DOHH2 (cell line): ENCODE data around the gene SPOCK1.

Experiments
- H3F3A ChIP-seq: fragments of 200-600 bp; sonication (generic), shearing (Covaris generic); 2 replicates; pipeline ENCODE4 v1.6.0; 2016; ENCODE audit warnings: antibody characterized with exemption, mild to moderate bottlenecking; ENCODE audit not compliant: control insufficient read depth, insufficient read depth
- H3K27ac ChIP-seq: fragments of 200-600 bp; sonication (generic); 2 replicates; pipeline ENCODE4 v1.5.1; 2014; ENCODE audit warnings: low read depth, mild to moderate bottlenecking, low read length, moderate library complexity
- H3K27me3 ChIP-seq: fragments of 200-600 bp; sonication (generic); 2 replicates; pipeline ENCODE4 v1.6.1; 2014; ENCODE audit warnings: mild to moderate bottlenecking, low read length, mixed read lengths; ENCODE audit not compliant: control insufficient read depth
- H3K36me3 ChIP-seq: fragments of 200-600 bp; sonication (generic); 2 replicates; pipeline ENCODE4 v1.6.1; 2014; ENCODE audit warnings: mild to moderate bottlenecking, low read length, moderate library complexity, mixed read lengths; ENCODE audit not compliant: control insufficient read depth
- H3K4me1 ChIP-seq: fragments of 200-600 bp; sonication (generic); 2 replicates; pipeline ENCODE4 v1.6.1; 2014; ENCODE audit warnings: mild to moderate bottlenecking, low read length, mixed read lengths; ENCODE audit not compliant: control insufficient read depth
- H3K4me2 ChIP-seq: fragments of 200-600 bp; sonication (generic); 2 replicates; pipeline ENCODE4 v1.6.0; 2014; ENCODE audit warnings: mild to moderate bottlenecking, low read length, moderate library complexity
- H3K4me3 ChIP-seq: fragments of 200-600 bp; sonication (generic); 2 replicates; pipeline ENCODE4 v1.5.1; 2014; ENCODE audit warnings: mild to moderate bottlenecking, low read length, mixed read lengths
- H3K79me2 ChIP-seq: fragments of 200-600 bp; sonication (generic); 2 replicates; pipeline ENCODE4 v1.6.1; 2014; ENCODE audit warnings: mild to moderate bottlenecking, low read length, mixed read lengths; ENCODE audit not compliant: control insufficient read depth
- H3K9me2 ChIP-seq: fragments of 200-600 bp; sonication (generic); replicated peaks from 2 replicates; pipeline ENCODE4 v1.6.1; 2014; ENCODE audit warnings: mild to moderate bottlenecking, low read length, mixed read lengths; ENCODE audit not compliant: control insufficient read depth
- H3K9me3 ChIP-seq: fragments of 200-600 bp; sonication (generic); 2 replicates; pipeline ENCODE4 v1.6.1; 2014; ENCODE audit warnings: antibody characterized with exemption, low read length, mixed read lengths; ENCODE audit not compliant: control insufficient read depth, insufficient read depth
- H4K20me1 ChIP-seq: fragments of 200-600 bp; sonication (generic); 2 replicates; pipeline ENCODE4 v1.6.0; 2014; ENCODE audit warnings: low read depth, mild to moderate bottlenecking, antibody characterized with exemption, low read length, moderate library complexity; ENCODE audit not compliant: control insufficient read depth, insufficient read depth
- EZH2phosphoT487 ChIP-seq: fragments of 200-600 bp; sonication (generic); IDR thresholded peaks from 2 replicates; pipeline ENCODE4 v1.6.1; 2017; ENCODE audit warnings: borderline replicate concordance, mild to moderate bottlenecking, antibody characterized with exemption, low read length, moderate library complexity, mixed read lengths
- TF ChIP-seq, protein P1 (sequence below): fragments of 200-600 bp; sonication (generic); IDR thresholded peaks from one replicate; pipeline ENCODE4 v1.5.1; 2014; ENCODE audit warnings: antibody characterized with exemption, mild to moderate bottlenecking, low read depth, low read length; ENCODE audit not compliant: poor library complexity, severe bottlenecking

SPOCK1 gene

DNA sequence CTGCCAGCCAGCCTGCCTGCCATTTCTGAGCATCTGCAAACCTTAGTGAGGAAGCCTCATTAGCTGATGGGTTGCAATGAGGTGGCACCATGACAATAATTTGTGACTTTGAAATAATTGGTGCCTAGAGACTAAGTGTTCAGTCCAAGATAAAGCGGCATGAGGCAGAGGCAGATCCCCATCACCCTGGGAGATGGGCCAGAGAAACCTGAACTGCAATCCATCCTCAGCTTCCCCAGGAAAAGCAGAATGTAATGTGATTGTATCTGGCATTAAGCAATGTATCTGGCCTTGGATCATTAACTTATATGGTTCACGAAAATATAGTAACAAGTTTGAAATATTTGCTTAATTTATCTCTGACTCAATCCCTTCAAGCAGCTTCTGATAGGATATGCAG lies 101.0 kb downstream of the SPOCK1 start:
- H3F3A ChIP-seq: no peaks in the 10 kb centered on the region
- no peak for TF ChIP-seq EZH2phosphoT487
- TF ChIP-seq, protein P1, sequence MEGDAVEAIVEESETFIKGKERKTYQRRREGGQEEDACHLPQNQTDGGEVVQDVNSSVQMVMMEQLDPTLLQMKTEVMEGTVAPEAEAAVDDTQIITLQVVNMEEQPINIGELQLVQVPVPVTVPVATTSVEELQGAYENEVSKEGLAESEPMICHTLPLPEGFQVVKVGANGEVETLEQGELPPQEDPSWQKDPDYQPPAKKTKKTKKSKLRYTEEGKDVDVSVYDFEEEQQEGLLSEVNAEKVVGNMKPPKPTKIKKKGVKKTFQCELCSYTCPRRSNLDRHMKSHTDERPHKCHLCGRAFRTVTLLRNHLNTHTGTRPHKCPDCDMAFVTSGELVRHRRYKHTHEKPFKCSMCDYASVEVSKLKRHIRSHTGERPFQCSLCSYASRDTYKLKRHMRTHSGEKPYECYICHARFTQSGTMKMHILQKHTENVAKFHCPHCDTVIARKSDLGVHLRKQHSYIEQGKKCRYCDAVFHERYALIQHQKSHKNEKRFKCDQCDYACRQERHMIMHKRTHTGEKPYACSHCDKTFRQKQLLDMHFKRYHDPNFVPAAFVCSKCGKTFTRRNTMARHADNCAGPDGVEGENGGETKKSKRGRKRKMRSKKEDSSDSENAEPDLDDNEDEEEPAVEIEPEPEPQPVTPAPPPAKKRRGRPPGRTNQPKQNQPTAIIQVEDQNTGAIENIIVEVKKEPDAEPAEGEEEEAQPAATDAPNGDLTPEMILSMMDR: no peak
- no peaks in the 10 kb centered on the region for H4K20me1 ChIP-seq

DNA sequence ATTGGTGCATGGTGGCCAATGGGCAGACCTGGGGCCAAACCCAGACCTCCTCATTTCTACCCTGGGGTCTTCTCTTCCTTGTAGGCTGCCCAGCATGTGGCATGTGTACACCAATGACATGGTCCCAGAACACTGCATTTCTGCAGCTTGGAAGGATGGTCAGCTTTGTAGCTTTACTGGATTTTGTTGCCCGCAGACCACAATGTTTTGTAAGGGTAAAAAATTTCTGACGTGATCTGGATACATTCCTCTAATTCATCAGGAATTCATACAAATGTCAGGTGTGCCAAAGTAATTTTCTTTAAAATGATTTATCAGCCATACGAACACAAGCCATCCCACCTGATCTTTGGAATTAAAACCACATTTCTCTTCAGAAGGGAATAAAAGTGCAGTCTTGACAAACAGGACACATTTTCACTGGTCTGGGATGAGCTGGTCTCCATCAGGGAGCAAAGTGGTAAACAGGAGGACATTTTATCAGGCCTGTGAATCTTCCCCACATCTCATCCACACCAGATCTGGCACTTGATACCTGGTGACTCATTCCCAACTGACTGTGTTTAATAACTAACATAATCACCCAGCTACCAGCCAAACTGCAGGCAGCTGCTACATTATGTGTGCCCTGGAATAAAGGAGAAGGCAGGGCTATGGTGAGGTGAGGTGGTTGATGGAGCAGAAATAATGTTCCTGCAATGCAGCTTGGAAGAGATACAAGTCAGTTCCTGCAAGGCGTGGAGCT lies 103.9 kb downstream of the SPOCK1 start:
- Histone ChIP-seq H3K36me3 (no peaks in the 10 kb centered on the region), H3K9me2 (no peaks in the 10 kb centered on the region), H4K20me1 (no peaks in the 10 kb centered on the region), H3K27me3 (no peaks in the 10 kb centered on the region), H3K4me2 (no peak overlapping the region), H3F3A (no peaks in the 10 kb centered on the region), H3K27ac (no peak overlapping the region), H3K4me1 (no peaks in the 10 kb centered on the region), H3K79me2 (no peaks in the 10 kb centered on the region), H3K9me3 (no peaks in the 10 kb centered on the region), H3K4me3 (no peak overlapping the region)
- no peak for TF ChIP-seq EZH2phosphoT487
- TF ChIP-seq, protein P1: no peak

More for the DNA sequence above, 101.0 kb downstream of the SPOCK1 start:
- Histone ChIP-seq H3K27me3 (peaks cover 3% of the 10 kb centered on the region; the same call in 1 of the 2 replicates), H3K36me3 (no peaks in the 10 kb centered on the region), H3K27ac (no peak overlapping the region), H3K79me2 (no peaks in the 10 kb centered on the region), H3K9me3 (no peaks in the 10 kb centered on the region), H3K4me2 (no peak overlapping the region), H3K9me2 (no peaks in the 10 kb centered on the region), H3K4me1 (no peaks in the 10 kb centered on the region), H3K4me3 (no peak overlapping the region)

DNA sequence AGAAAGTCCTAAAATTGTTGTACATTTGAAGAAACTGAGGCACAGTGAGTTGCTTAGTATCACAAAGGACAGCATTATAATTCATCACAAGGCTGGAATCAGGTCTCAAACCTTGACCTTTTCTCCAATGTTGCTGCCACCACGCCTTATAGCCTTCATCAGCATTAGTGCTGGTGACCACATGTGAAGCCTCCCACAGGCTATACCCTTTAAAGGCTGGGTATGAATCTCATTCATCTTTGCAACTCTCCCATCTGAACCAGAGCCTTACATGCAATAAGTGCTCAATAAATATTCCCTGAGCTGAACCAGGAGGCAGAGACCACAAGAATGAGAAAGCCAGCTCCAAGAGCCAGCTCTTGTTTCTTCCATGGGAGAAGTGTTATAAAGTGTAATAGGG lies 104.7 kb downstream of the SPOCK1 start:
- Histone ChIP-seq H4K20me1 (no peaks in the 10 kb centered on the region), H3K4me1 (no peaks in the 10 kb centered on the region), H3K27ac (no peak overlapping the region), H3K9me3 (no peaks in the 10 kb centered on the region), H3K4me3 (no peak overlapping the region), H3K27me3 (no peaks in the 10 kb centered on the region), H3K36me3 (no peaks in the 10 kb centered on the region), H3K9me2 (no peaks in the 10 kb centered on the region), H3K79me2 (no peaks in the 10 kb centered on the region), H3K4me2 (no peak overlapping the region), H3F3A (no peaks in the 10 kb centered on the region)
- TF ChIP-seq EZH2phosphoT487: no peak
- TF ChIP-seq, protein P1: no peak
